Osteocyte (in vitro differentiated cells): ENCODE results near the gene C19orf12. TPM values are rescaled to one million over a fixed set of nuclear protein-coding genes. Genes with fewer than 3 reads are reported as not detected.
"Not testable (repeated sequence)": the region's sequence is repeated elsewhere in the genome, so short reads cannot be mapped to it uniquely, and the experiment has no call there.

Experiments used
- DNase-seq: peaks from one replicate; pipeline ENCODE4 v3.0.0; 2021; ENCODE audit warnings: mixed read lengths; ENCODE audit not compliant: unreplicated experiment; ENCODE audit errors: extremely low spot score
- H3K27ac Mint-ChIP-seq: one replicate; pipeline ENCODE4 v1.8.0; 2021; ENCODE audit warnings: mild to moderate bottlenecking, mixed read lengths; ENCODE audit not compliant: unreplicated experiment
- H3K27me3 Mint-ChIP-seq: one replicate; pipeline ENCODE4 v1.8.0; 2021; ENCODE audit warnings: mixed read lengths; ENCODE audit not compliant: unreplicated experiment
- H3K36me3 Mint-ChIP-seq: one replicate; pipeline ENCODE4 v1.8.0; 2021; ENCODE audit warnings: mixed read lengths; ENCODE audit not compliant: unreplicated experiment
- H3K4me1 Mint-ChIP-seq: one replicate; pipeline ENCODE4 v1.8.0; 2021; ENCODE audit warnings: mixed read lengths; ENCODE audit not compliant: unreplicated experiment
- H3K4me3 Mint-ChIP-seq: one replicate; pipeline ENCODE4 v1.8.0; 2021; ENCODE audit warnings: mild to moderate bottlenecking, moderate library complexity, mixed read lengths; ENCODE audit not compliant: unreplicated experiment
- H3K9me3 Mint-ChIP-seq: one replicate; pipeline ENCODE4 v1.8.0; 2021; ENCODE audit warnings: mixed read lengths; ENCODE audit not compliant: unreplicated experiment
- CTCF ChIP-seq: fragments of 200-600 bp; sonication (generic); IDR thresholded peaks from 2 replicates; pipeline ENCODE4 v1.5.0; 2021; ENCODE audit warnings: antibody characterized with exemption, mild to moderate bottlenecking, moderate library complexity
- total RNA-seq: library from RNA; stranded (reverse); gene quantifications from 2 replicates; pipeline ENCODE4 v1.2.1, GENCODE V29; 2021

The C19orf12 gene
- total RNA-seq, 1 donor from 2014 or later, result 42.7 TPM

- Mint-ChIP-seq H3K27ac (no peak overlapping the region), H3K27me3 (no peaks in the 10 kb centered on the region), H3K9me3 (no peaks in the 10 kb centered on the region), H3K4me1 (peaks cover 38% of the 10 kb centered on the region), H3K36me3 (peaks cover 2% of the 10 kb centered on the region), H3K4me3 (no peak overlapping the region)
- no peak for DNase-seq
- no peak for TF ChIP-seq CTCF
These were observed 3.4 kb downstream of the C19orf12 start for GRCh38 chr19:29711584-29712132.

GRCh38 chr19:29709440-29709798 is 5.6 kb downstream of the C19orf12 start:
- H3K4me1 Mint-ChIP-seq, result peaks cover 24% of the 10 kb centered on the region
- not testable (repeated sequence) for H3K4me3 Mint-ChIP-seq, H3K27me3 Mint-ChIP-seq, H3K36me3 Mint-ChIP-seq, DNase-seq, H3K9me3 Mint-ChIP-seq
- H3K27ac Mint-ChIP-seq, result peak overlapping the region; percentile 56

- Mint-ChIP-seq H3K9me3 (no peaks in the 10 kb centered on the region), H3K4me3 (no peak overlapping the region), H3K4me1 (peaks cover 18% of the 10 kb centered on the region), H3K27ac (peak overlapping the region; percentile 42), H3K27me3 (no peaks in the 10 kb centered on the region), H3K36me3 (peaks cover 8% of the 10 kb centered on the region)
- no peak for DNase-seq
- no peak for TF ChIP-seq CTCF
These were observed 6.3 kb downstream of the C19orf12 start for GRCh38 chr19:29708554-29709439.

- Mint-ChIP-seq H3K27me3 (no peaks in the 10 kb centered on the region), H3K4me1 (peaks cover 6% of the 10 kb centered on the region), H3K36me3 (peaks cover 10% of the 10 kb centered on the region)
These were observed 8.4 kb downstream of the C19orf12 start for GRCh38 chr19:29706635-29707034.

GRCh38 chr19:29705706-29706105 is 9.4 kb downstream of the C19orf12 start:
- H3K27ac Mint-ChIP-seq, result no peak overlapping the region
- no peak overlapping the region for H3K4me3 Mint-ChIP-seq
- peaks cover 6% of the 10 kb centered on the region for H3K4me1 Mint-ChIP-seq
- H3K36me3 Mint-ChIP-seq, result peaks cover 11% of the 10 kb centered on the region
- H3K9me3 Mint-ChIP-seq, result no peaks in the 10 kb centered on the region
- no peak for TF ChIP-seq CTCF
- H3K27me3 Mint-ChIP-seq, result no peaks in the 10 kb centered on the region
- no peak for DNase-seq

More at GRCh38 chr19:29706635-29707034, 8.4 kb downstream of the C19orf12 start:
- H3K9me3 Mint-ChIP-seq, result no peaks in the 10 kb centered on the region
- TF ChIP-seq CTCF, result no peak
- no peak overlapping the region for H3K27ac Mint-ChIP-seq
- no peak overlapping the region for H3K4me3 Mint-ChIP-seq
- DNase-seq, result no peak
